Ishikawa (cell line): ENCODE measurements around the gene ATP9B.

Experiments used
- CEBPB ChIP-seq: IDR thresholded peaks from 2 replicates; pipeline ENCODE4 v1.6.1; 2012
- CREB1 ChIP-seq: IDR thresholded peaks from 2 replicates; pipeline ENCODE4 v1.6.1; 2012; ENCODE audit warnings: low read depth
- EGR1 ChIP-seq: IDR thresholded peaks from 2 replicates; pipeline ENCODE4 v1.6.1; 2012
- EP300 ChIP-seq: IDR thresholded peaks from 2 replicates; pipeline ENCODE4 v1.6.1; 2012; ENCODE audit warnings: borderline replicate concordance
- FOXM1 ChIP-seq: IDR thresholded peaks from 2 replicates; pipeline ENCODE4 v1.6.1; 2012; ENCODE audit warnings: low read depth, borderline replicate concordance
- NFIC ChIP-seq: IDR thresholded peaks from 2 replicates; pipeline ENCODE4 v1.6.1; 2012
- RAD21 ChIP-seq: IDR thresholded peaks from 2 replicates; pipeline ENCODE4 v1.6.1; 2012; ENCODE audit warnings: low read depth
- TAF1 ChIP-seq: IDR thresholded peaks from 2 replicates; pipeline ENCODE4 v1.6.1; 2012; ENCODE audit warnings: low read depth, mild to moderate bottlenecking
- TCF12 ChIP-seq: IDR thresholded peaks from 2 replicates; pipeline ENCODE4 v1.6.1; 2012; ENCODE audit warnings: low read depth
- TEAD4 ChIP-seq: IDR thresholded peaks from 2 replicates; pipeline ENCODE4 v1.6.1; 2012
- YY1 ChIP-seq: IDR thresholded peaks from 2 replicates; pipeline ENCODE4 v1.6.1; 2012; ENCODE audit warnings: low read depth
- ZBTB7A ChIP-seq: IDR thresholded peaks from 2 replicates; pipeline ENCODE4 v1.6.1; 2012; ENCODE audit warnings: low read depth
- TF ChIP-seq, protein P1 (sequence below): IDR thresholded peaks from 2 replicates; pipeline ENCODE4 v1.6.1; 2012; ENCODE audit warnings: low read depth, mild to moderate bottlenecking
- TF ChIP-seq, protein P2 (sequence below): IDR thresholded peaks from 2 replicates; pipeline ENCODE4 v1.6.1; 2012
- TF ChIP-seq, protein P3 (sequence below): IDR thresholded peaks from 2 replicates; pipeline ENCODE4 v1.6.1; 2012

ATP9B gene

DNA sequence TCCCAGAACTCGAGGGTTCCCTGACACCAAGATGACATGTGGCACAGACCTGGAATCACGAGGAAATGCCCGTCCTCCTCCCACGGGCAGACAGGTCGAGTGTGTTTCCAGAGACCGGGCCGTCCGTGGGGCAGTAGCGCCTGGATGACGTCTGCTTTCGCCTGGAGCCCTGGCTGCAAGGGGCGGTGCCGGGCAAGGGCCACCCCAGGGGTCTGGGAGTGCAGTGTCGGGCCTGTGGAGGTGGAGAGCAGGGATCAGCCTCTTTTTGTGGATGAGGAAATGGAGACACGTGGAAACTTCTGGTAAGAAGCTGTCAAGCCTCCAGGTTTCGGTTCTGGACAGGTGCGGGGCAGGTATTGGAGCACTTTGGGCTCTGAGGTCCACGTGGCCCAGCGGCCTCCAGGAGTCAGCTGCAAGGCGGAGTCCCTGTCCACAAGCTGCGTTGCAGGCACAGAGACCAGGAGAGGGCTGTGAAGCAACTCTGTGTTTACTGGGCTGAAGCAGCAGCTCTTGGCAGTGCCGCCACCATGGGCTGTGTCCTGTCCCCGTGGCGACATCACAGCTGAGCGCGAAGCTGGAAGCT, 352.2 kb downstream of the ATP9B start:
- no peak for TF ChIP-seq FOXM1
- TF ChIP-seq EP300: no peak
- no peak for TF ChIP-seq ZBTB7A
- TF ChIP-seq TEAD4: no peak

DNA sequence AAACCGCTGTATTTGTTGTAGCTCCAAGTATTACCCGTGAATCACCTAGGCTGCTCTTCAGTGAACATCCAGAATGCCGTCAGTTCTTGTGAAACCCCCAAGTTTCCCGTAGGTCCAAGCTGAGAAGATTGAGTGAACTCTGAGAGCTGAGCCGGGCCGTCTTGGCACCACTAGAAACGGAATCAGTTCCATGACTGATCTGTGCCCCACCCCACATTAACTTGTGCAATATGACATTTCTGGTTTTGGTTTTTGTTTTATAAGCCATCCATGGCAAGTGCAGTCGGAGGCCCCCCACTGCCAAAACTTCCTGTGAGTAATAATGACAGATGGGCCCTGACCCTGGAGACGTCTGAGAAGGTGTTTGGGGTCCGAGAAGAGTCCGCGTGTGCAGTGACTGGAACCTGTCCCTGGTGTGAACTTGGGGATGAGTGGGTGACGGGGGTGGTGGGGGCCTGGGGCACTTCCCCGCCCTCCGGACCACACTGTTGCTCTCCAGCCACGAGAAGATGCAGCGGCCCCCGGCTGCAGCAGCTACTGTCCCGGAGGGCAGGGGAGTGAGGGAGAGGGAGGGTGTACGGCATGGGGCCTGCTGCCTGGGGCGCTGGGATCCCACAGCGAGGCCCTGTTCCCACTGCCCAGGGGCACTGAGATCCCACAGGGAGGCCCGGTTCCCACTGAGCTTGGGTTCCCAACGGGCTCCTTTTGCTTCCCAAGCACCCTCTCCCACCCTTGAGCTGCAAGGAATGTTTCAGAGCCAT, 353.0 kb downstream of the ATP9B start:
- TF ChIP-seq YY1 (no peak), TAF1 (no peak), TCF12 (no peak), CREB1 (no peak), FOXM1 (no peak)
- TF ChIP-seq, protein P1, sequence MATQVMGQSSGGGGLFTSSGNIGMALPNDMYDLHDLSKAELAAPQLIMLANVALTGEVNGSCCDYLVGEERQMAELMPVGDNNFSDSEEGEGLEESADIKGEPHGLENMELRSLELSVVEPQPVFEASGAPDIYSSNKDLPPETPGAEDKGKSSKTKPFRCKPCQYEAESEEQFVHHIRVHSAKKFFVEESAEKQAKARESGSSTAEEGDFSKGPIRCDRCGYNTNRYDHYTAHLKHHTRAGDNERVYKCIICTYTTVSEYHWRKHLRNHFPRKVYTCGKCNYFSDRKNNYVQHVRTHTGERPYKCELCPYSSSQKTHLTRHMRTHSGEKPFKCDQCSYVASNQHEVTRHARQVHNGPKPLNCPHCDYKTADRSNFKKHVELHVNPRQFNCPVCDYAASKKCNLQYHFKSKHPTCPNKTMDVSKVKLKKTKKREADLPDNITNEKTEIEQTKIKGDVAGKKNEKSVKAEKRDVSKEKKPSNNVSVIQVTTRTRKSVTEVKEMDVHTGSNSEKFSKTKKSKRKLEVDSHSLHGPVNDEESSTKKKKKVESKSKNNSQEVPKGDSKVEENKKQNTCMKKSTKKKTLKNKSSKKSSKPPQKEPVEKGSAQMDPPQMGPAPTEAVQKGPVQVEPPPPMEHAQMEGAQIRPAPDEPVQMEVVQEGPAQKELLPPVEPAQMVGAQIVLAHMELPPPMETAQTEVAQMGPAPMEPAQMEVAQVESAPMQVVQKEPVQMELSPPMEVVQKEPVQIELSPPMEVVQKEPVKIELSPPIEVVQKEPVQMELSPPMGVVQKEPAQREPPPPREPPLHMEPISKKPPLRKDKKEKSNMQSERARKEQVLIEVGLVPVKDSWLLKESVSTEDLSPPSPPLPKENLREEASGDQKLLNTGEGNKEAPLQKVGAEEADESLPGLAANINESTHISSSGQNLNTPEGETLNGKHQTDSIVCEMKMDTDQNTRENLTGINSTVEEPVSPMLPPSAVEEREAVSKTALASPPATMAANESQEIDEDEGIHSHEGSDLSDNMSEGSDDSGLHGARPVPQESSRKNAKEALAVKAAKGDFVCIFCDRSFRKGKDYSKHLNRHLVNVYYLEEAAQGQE: no peak
- TF ChIP-seq, protein P2, sequence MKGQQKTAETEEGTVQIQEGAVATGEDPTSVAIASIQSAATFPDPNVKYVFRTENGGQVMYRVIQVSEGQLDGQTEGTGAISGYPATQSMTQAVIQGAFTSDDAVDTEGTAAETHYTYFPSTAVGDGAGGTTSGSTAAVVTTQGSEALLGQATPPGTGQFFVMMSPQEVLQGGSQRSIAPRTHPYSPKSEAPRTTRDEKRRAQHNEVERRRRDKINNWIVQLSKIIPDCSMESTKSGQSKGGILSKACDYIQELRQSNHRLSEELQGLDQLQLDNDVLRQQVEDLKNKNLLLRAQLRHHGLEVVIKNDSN: no peak
- TF ChIP-seq, protein P3, sequence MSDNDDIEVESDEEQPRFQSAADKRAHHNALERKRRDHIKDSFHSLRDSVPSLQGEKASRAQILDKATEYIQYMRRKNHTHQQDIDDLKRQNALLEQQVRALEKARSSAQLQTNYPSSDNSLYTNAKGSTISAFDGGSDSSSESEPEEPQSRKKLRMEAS: no peak

DNA sequence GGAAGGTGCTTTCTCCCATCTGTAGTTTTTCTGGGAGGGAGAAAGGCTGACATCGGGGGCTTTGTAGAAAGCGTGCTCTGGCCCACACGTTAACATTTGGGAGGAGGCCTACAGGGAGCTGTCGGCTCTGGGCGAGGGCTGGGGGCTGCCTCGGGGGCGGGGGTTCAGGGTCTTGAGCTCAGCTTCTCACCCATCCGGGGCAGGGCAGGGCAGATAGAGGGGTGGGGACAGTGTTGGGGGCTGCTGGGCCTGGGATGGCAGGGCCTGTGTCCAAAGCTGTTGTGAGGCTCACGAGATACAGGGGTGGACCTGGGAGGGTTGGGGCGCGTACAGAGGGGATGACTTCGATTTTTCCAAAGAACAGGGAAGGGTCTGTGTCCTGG, 353.6 kb downstream of the ATP9B start:
- TF ChIP-seq EP300 (no peak), CEBPB (no peak), NFIC (no peak), ZBTB7A (no peak), FOXM1 (no peak), EGR1 (no peak), TAF1 (no peak), YY1 (no peak)
- TF ChIP-seq, protein P1: no peak
- TF ChIP-seq, protein P3: no peak

DNA sequence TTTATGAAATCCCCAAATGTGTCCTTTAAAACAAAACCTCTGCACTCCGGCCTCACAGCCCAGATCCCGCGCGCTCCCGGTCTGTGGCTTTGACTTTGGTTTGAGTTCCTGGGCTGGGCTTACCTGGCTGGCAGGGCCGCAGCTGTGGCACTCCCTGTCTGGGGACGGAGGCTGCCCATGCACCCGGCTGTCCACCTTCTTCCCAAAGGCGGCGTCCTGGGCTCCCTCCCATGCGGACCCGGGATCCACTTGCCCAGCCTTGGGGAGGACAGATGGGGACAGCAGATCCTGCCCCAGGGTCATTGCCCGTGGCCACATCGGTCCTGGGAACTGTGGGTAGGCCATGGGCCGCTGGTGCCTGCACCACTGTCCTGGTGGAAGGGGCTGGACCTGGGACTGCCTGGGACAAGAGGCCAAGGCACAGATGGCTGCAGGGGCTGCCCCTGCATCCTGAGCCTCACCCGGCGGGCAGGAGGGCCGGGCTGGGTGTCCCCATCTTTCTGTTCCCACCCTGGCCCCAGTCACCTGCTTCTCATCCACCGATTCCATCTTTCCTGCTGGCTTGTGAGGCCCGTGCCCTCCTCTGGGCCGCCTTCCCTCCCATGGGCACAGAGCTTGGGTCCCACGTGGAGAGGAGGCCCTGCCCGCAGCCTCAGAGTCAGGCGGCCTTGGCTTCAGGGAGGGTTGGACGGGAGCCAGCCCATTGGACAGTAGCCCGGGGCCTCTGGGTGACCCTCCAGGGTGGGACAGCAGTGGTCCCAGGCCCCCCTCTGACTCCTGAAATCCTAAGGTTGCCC, 354.2 kb downstream of the ATP9B start:
- TF ChIP-seq, protein P3: no peak
- no peak for TF ChIP-seq EP300
- TF ChIP-seq YY1: no peak
- TF ChIP-seq TAF1: no peak
- TF ChIP-seq TCF12: no peak
- no peak for TF ChIP-seq ZBTB7A
- TF ChIP-seq, protein P2: no peak
- TF ChIP-seq CREB1: no peak
- TF ChIP-seq NFIC: no peak
- no peak for TF ChIP-seq EGR1
- TF ChIP-seq RAD21: no peak
- no peak for TF ChIP-seq FOXM1
- no peak for TF ChIP-seq TEAD4
- TF ChIP-seq, protein P1: no peak
